Activated effector memory CD4-positive, alpha-beta T cell treated with anti-CD3 and anti-CD28 coated beads, Interleukin-2, amount 50 U/mL, for 16 hours (primary cell): ENCODE results near the gene MTPN.

Experiments used
- DNase-seq: peaks from one replicate; pipeline ENCODE4 v3.0.0-alpha.2; 2020

MTPN gene

GRCh38 chr7:135950972-135951371 is 26.2 kb downstream of the MTPN start:
- DNase-seq, result no peak

DNA sequence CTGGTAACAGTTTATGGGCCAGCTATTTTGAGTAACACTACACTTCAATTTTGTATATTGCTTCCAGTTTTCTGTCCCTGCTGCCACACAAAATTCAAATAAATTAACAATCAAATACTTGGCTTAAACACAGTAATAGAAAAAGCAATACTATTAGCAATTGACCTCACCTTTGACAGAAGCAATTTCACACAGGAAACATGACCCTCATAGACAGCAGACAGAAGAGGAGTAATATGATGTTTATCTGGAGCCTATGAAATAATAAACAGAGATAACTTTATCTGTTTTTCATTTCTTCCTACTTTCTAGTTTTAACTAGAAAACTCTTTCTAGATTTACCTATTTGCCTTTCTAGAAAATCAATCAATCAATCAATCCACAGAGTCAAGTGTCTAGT is 26.7 kb downstream of the MTPN start:
- DNase-seq, result no peak

DNA sequence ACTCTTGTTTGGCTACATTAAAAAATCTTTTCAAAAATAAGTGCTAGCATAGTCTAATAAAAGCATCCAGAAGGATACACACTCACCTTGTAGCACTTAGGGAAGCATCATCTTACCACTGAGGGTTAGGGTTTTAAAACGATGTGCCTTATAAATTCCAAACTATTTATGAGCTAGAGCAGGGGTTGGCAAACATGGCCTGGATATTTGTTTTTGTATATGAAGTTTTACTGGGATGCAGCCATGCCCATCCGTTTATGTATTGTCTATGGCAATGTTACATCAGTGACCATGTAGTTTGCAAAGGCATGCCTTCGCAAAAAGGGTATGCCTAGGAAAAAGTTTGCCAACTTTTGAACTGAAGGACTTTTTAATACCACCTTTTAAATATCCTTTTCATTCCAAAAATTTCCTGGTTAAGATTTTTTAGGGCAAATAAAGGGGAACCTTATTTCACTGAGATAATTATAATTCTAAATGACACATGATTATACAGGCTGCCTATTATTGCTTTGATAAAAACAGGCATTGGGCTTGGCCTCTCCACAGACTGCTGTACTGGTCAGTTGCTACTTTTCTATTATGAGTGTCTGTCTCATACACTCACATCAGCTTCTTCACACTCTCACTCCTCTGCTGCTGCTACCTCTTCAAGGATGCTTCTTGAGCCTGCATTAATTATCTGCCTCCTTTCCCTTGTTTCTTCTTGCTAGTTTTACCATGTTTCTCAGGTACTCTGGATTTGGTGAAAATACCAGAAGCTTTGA is 30.7 kb downstream of the MTPN start:
- no peak for DNase-seq

- DNase-seq, result no peak
Observed at GRCh38 chr7:135944753-135945152, 32.4 kb downstream of the MTPN start.

- no peak for DNase-seq
Observed at GRCh38 chr7:135943134-135943879, 33.9 kb downstream of the MTPN start.

- no peak for DNase-seq
Observed at GRCh38 chr7:135942614-135943013, 34.5 kb downstream of the MTPN start.

DNA sequence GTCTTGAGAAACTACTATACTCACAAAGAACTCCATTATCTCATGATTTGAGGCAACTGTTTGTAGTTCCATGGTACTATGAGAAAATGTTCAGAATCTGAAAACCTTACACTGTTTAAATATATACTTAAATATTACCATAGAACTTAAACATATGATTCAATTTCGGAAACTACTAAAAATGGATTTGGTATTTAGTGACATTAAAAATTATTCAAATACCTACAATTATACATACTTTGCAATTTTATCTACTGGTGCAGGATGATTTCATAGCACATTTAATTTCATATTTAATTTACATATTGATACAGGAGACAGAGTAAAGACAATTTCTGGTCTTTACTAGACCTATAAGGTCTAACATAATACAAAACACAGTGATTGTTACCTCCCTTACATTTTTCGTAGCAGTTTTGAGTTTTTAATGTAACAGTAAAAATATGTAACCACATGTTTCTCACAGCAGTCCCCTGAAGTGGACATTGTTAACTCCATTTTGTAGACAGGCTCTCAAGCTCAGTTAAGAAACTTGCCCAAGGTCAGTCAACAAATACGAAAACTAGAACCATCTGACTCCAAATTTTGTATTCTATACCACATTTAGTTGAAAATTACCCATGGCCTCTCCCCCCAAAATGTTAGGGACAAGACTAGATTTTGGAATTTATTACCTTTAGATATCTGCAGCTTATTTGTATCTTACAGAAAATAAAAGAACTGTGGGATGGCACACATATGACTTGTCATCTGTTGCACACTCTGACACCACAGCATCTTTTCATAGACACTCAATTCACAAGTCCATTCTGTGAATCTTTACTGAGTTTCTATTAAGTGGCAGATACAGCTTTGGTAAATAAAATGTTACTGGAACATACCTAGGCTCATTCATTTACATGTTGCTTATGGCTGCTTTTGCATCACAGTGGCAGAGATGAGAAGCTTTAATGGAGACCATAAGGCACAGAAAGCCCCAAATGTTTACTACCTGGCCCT is 36.8 kb downstream of the MTPN start:
- DNase-seq, result no peak

GRCh38 chr7:135939261-135939812 is 37.8 kb downstream of the MTPN start:
- DNase-seq, result no peak

- no peak for DNase-seq
Observed at GRCh38 chr7:135938563-135938962, 38.6 kb downstream of the MTPN start.

GRCh38 chr7:135938086-135938485 is 39.1 kb downstream of the MTPN start:
- no peak for DNase-seq

- no peak for DNase-seq
Observed at GRCh38 chr7:135936497-135937217, 40.5 kb downstream of the MTPN start.

DNA sequence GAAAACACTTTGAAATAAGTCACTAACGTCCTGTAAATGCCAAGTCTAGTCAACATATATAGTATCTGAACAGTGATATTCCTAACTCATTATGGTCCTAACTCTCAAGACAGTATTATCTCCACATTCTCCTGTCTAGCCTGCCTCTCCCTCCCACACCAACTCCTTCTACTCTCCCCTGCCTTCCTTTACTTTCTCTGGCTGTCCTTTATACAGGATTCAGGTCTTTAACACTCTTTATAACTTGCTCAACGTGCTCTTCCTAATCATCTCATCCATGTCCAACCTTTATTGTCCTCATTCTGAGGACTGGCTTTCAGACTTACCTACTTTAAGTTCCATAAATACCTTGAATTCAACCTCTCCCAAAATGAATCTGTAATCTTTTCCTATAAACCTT is 42.5 kb downstream of the MTPN start:
- DNase-seq, result no peak

- no peak for DNase-seq
Observed at GRCh38 chr7:135933509-135934188, 43.5 kb downstream of the MTPN start.

GRCh38 chr7:135932131-135932530 is 45.0 kb downstream of the MTPN start:
- DNase-seq, result no peak

GRCh38 chr7:135930565-135931461 is 46.3 kb downstream of the MTPN start:
- DNase-seq, result no peak

GRCh38 chr7:135929722-135930141 is 47.4 kb downstream of the MTPN start:
- DNase-seq, result no peak

- no peak for DNase-seq
Observed at GRCh38 chr7:135929249-135929648, 47.9 kb downstream of the MTPN start.

DNA sequence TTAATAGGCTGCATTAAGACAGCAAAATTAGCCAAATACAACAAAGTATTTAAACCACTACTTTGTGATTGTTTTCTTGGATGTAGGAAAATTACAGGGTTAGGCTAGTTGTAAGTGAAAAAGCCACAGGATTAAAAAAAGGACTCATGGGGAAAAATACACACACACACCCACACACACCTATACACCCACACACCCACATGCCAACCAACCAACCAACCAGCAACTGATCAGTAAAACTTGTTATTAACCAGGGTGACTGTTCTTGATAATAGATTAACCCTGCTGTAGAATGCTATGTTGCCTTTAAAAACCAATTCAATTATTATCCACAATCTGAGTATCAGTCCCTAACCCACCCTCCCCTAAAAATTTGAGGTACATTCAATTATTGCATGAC is 49.0 kb downstream of the MTPN start:
- DNase-seq, result no peak

GRCh38 chr7:135925210-135925609 is 51.9 kb downstream of the MTPN start:
- no peak for DNase-seq

DNA sequence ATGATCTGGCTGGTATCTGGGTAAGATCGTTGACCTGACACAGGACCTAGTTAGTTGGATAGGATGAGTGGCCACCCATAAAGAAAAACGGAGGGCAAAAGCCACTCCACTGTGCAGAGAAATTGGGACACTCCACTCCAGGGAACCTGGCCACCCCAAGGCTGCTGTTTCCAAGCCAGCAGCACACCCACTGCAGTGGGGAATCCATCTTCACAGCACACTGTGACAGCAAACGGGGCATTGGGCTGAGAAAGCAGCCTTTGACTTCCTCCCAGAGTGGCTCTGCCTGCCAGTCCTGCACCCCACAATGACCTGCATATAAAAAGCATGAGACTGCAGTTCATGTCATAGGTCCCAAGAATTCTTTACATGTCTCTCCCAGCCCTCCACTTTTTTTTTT is 52.9 kb downstream of the MTPN start:
- DNase-seq, result no peak
